ENCODE measurements around the gene DLG2. TPM values are rescaled to one million over a fixed set of nuclear protein-coding genes. Genes with fewer than 3 reads are reported as not detected.
A peak's percentile ranks its signal among the peaks of the same experiment; 100 is the strongest.

Gene DLG2
- total and polyA plus RNA-seq, 12 donors = 1.0 to 14.8 (median 7.4) TPM

GRCh38 chr11:85595285-85595884, 31.8 kb downstream of the DLG2 start:
- H3K4me1 ChIP-seq = no peaks in the 10 kb centered on the region
- no peaks in the 10 kb centered on the region for H3K36me3 ChIP-seq
- H3K27ac ChIP-seq = no peak overlapping the region
- DNase-seq (no peak), ATAC-seq (peak in 1 of 8 donors; percentile 62)
- no peaks in the 10 kb centered on the region for H3K9me3 ChIP-seq
- intact Hi-C loops (cut with DNase I) = loop anchor here in 8 of 10 donors (2.0 to 10.0 kb wide), 5 partner anchors 229 to 811 kb away; no protein-coding TSS in a partner anchor
- peak; percentile 42 to 79 (median 65) for TF ChIP-seq CTCF (IDR thresholded peaks at IDR 0.05)
- no peaks in the 10 kb centered on the region for H3K27me3 ChIP-seq
- H3K4me3 ChIP-seq = no peak overlapping the region

GRCh38 chr11:85590848-85591483, 36.2 kb downstream of the DLG2 start:
- ATAC-seq (no peak), DNase-seq (no peak)
- H3K27ac ChIP-seq = no peak overlapping the region
- no peaks in the 10 kb centered on the region for H3K27me3 ChIP-seq
- H3K4me1 ChIP-seq = no peaks in the 10 kb centered on the region
- 77 to 81% methylated on average over 4 of the region's 4 CpGs for WGBS, 2 donors
- H3K4me3 ChIP-seq = no peak overlapping the region
- peak in 7 of 9 donors; percentile 17 to 55 (median 42) for TF ChIP-seq CTCF (IDR thresholded peaks at IDR 0.05)
- no peaks in the 10 kb centered on the region for H3K36me3 ChIP-seq
- intact Hi-C loops (cut with DNase I) = loop anchor here in 6 of 10 donors (5.0 to 10.0 kb wide), 3 partner anchors 129 to 806 kb away; no protein-coding TSS in a partner anchor
- H3K9me3 ChIP-seq = peaks cover 0 to 8% (median 0%) of the 10 kb centered on the region in 11 donors

- Histone ChIP-seq H3K27me3 (no peaks in the 10 kb centered on the region), H3K27ac (no peak overlapping the region), H3K4me1 (no peaks in the 10 kb centered on the region), H3K9me3 (peaks cover 0 to 8% (median 0%) of the 10 kb centered on the region in 11 donors), H3K4me3 (no peak overlapping the region), H3K36me3 (no peaks in the 10 kb centered on the region)
- DNase-seq = no peak
- ATAC-seq = no peak
- 85 to 88% methylated on average over 3 of the region's 3 CpGs for WGBS, 2 donors
- no peak for TF ChIP-seq CTCF (IDR thresholded peaks at IDR 0.05)
- intact Hi-C loops (cut with DNase I) = loop anchor here in 1 of 10 donors (10.0 kb wide), 1 partner anchor 805 kb away; no protein-coding TSS in a partner anchor
Observed at GRCh38 chr11:85589373-85589772, 37.8 kb downstream of the DLG2 start.

GRCh38 chr11:85582111-85582510, 45.0 kb downstream of the DLG2 start:
- Histone ChIP-seq H3K4me1 (no peaks in the 10 kb centered on the region), H3K4me3 (no peak overlapping the region), H3K9me3 (peaks cover 0 to 15% (median 0%) of the 10 kb centered on the region in 11 donors), H3K27me3 (no peaks in the 10 kb centered on the region), H3K27ac (no peak overlapping the region), H3K36me3 (no peaks in the 10 kb centered on the region)
- no peak for DNase-seq
- TF ChIP-seq CTCF (IDR thresholded peaks at IDR 0.05) = no peak
- no peak for ATAC-seq
- WGBS, 2 donors = 83 to 88% methylated on average over 2 of the region's 2 CpGs
- intact Hi-C loops (cut with DNase I) = loop anchor here in 1 of 10 donors (10.0 kb wide), 1 partner anchor 797 kb away; no protein-coding TSS in a partner anchor

Measured in heart right ventricle (tissue), 16 donors.